WTC11 (cell line): Measurements from ENCODE around the gene INKA2. TPM values are rescaled to one million over a fixed set of nuclear protein-coding genes. Genes with fewer than 3 reads are reported as not detected.

Experiments
- ATAC-seq: fragments of 200-7000 bp; cut with Tn5 transposase; 2 replicates; pipeline ENCODE4 v1.10.0; 2021; ENCODE audit warnings: mild to moderate bottlenecking, moderate library complexity
- CTCF ChIA-PET: fragments of 300-600 bp; sonication (Branson Sonifier 250); formaldehyde crosslinking; loops from one replicate; lab custom pipeline; 2021; ENCODE audit warnings: antibody characterized with exemption; lab: Charles Lee
- POLR2A ChIA-PET: fragments of 350-600 bp; sonication (Branson Sonifier 250); formaldehyde crosslinking; loops from one replicate; lab custom pipeline; 2021; ENCODE audit warnings: antibody characterized with exemption; lab: Charles Lee
- DNase-seq: peaks from one replicate; pipeline ENCODE4 v3.0.0; 2021; ENCODE audit warnings: low spot score
- H3K27ac Mint-ChIP-seq: 2 replicates; pipeline ENCODE4 v1.8.0; 2021; ENCODE audit warnings: mixed read lengths
- H3K27me3 Mint-ChIP-seq: 2 replicates; pipeline ENCODE4 v1.8.0; 2021; ENCODE audit warnings: low read depth, mild to moderate bottlenecking, moderate library complexity, mixed read lengths
- H3K36me3 Mint-ChIP-seq: 2 replicates; pipeline ENCODE4 v1.8.0; 2021; ENCODE audit warnings: mixed read lengths
- H3K4me1 Mint-ChIP-seq: 2 replicates; pipeline ENCODE4 v1.8.0; 2022; ENCODE audit warnings: mixed read lengths
- H3K4me3 Mint-ChIP-seq: 2 replicates; pipeline ENCODE4 v1.8.0; 2021; ENCODE audit warnings: mild to moderate bottlenecking, moderate library complexity, mixed read lengths
- H3K9me3 Mint-ChIP-seq: 2 replicates; pipeline ENCODE4 v1.8.0; 2021; ENCODE audit warnings: mixed read lengths
- ATF1 ChIP-seq: sonication (generic); formaldehyde crosslinking; IDR thresholded peaks from 2 replicates; pipeline ENCODE4 v1.8.1; 2023; ENCODE audit warnings: mild to moderate bottlenecking, moderate library complexity, missing genetic modification reagents
- GABPB1 ChIP-seq: sonication (generic); formaldehyde crosslinking; IDR thresholded peaks from 2 replicates; pipeline ENCODE4 v1.8.1; 2023; ENCODE audit warnings: mild to moderate bottlenecking, missing genetic modification reagents
- JUN ChIP-seq: sonication (generic); formaldehyde crosslinking; IDR thresholded peaks from 2 replicates; pipeline ENCODE4 v1.8.0; 2023; ENCODE audit warnings: mild to moderate bottlenecking, missing genetic modification reagents
- MYBL2 ChIP-seq: sonication (generic); formaldehyde crosslinking; IDR thresholded peaks from 2 replicates; pipeline ENCODE4 v1.8.1; 2023; ENCODE audit warnings: mild to moderate bottlenecking, moderate library complexity, missing genetic modification reagents
- NFE2L1 ChIP-seq: sonication (generic); formaldehyde crosslinking; IDR thresholded peaks from 2 replicates; pipeline ENCODE4 v1.8.1; 2023; ENCODE audit warnings: missing genetic modification reagents
- NR2C2 ChIP-seq: sonication (generic); formaldehyde crosslinking; IDR thresholded peaks from 2 replicates; pipeline ENCODE4 v1.8.0; 2022; ENCODE audit warnings: mild to moderate bottlenecking, missing genetic modification reagents
- SP1 ChIP-seq: sonication (generic); formaldehyde crosslinking; conservative IDR thresholded peaks from 2 replicates; pipeline ENCODE4 v1.8.1; 2022; ENCODE audit warnings: missing genetic modification reagents
- TCF7 ChIP-seq: sonication (generic); formaldehyde crosslinking; IDR thresholded peaks from 2 replicates; pipeline ENCODE4 v1.8.0; 2022; ENCODE audit warnings: mild to moderate bottlenecking, low read depth, missing genetic modification reagents, moderate library complexity
- ZNF121 ChIP-seq: sonication (generic); formaldehyde crosslinking; IDR thresholded peaks from 2 replicates; pipeline ENCODE4 v1.8.0; 2023; ENCODE audit warnings: missing genetic modification reagents
- ZNF219 ChIP-seq: sonication (generic); formaldehyde crosslinking; IDR thresholded peaks from 2 replicates; pipeline ENCODE4 v1.8.0; 2023; ENCODE audit warnings: missing genetic modification reagents, mild to moderate bottlenecking, borderline replicate concordance
- ZNF423 ChIP-seq: fragments of 250-450 bp; sonication (Bioruptor Pico); IDR thresholded peaks from 2 replicates; pipeline ENCODE4 v2.1.2; 2022; ENCODE audit warnings: mild to moderate bottlenecking, moderate library complexity
- ZNF671 ChIP-seq: fragments of 250-450 bp; sonication (Bioruptor Pico); IDR thresholded peaks from 2 replicates; pipeline ENCODE4 v1.8.0; 2021; ENCODE audit warnings: mild to moderate bottlenecking
- total RNA-seq: library from RNA; stranded (reverse); gene quantifications from 3 replicates; pipeline ENCODE4 v1.2.3, GENCODE V29; 2021
- TF ChIP-seq, protein P1 (sequence below): sonication (generic); formaldehyde crosslinking; IDR thresholded peaks from 2 replicates; pipeline ENCODE4 v1.8.0; 2022; ENCODE audit warnings: mild to moderate bottlenecking, missing genetic modification reagents
- TF ChIP-seq, protein P2 (sequence below): fragments of 250-450 bp; sonication (Bioruptor Pico); IDR thresholded peaks from 2 replicates; pipeline ENCODE4 v1.9.0; 2021; ENCODE audit warnings: mild to moderate bottlenecking, borderline replicate concordance
- TF ChIP-seq, protein P3 (sequence below): sonication (generic); formaldehyde crosslinking; conservative IDR thresholded peaks from 2 replicates; pipeline ENCODE4 v1.8.1; 2022; ENCODE audit warnings: mild to moderate bottlenecking, missing genetic modification reagents
- TF ChIP-seq, protein P4 (sequence below): fragments of 200-600 bp; IDR thresholded peaks from 2 replicates; pipeline ENCODE4 v1.8.0; 2022; ENCODE audit warnings: antibody characterized with exemption
- TF ChIP-seq, protein P5 (sequence below): sonication (generic); formaldehyde crosslinking; IDR thresholded peaks from 2 replicates; pipeline ENCODE4 v1.8.1; 2022; ENCODE audit warnings: low read depth, mild to moderate bottlenecking, moderate library complexity, missing genetic modification reagents, borderline replicate concordance

The INKA2 gene
- total RNA-seq, 1 experiment from 2014 or later, result 20.1 TPM

DNA sequence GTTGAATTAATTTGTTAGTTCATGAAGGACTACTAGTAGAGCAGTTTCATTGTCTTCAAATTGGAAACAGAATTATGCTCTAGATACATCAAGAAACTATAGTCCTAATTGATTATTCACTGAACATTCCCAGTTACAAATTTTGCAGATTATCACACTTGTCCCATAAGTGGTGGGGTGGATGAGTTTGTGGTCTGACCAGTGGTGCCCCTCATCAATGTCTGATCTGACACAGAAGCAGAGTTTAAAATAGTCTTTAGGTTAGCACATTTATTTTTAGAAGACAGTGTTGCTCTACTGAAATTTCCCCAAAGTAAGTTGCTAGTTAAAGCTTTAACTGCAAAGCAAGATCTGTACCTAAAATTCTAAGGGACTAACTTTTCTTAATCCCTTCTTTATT, 42.9 kb downstream of the INKA2 start (continued):
- TF ChIP-seq, protein P1, sequence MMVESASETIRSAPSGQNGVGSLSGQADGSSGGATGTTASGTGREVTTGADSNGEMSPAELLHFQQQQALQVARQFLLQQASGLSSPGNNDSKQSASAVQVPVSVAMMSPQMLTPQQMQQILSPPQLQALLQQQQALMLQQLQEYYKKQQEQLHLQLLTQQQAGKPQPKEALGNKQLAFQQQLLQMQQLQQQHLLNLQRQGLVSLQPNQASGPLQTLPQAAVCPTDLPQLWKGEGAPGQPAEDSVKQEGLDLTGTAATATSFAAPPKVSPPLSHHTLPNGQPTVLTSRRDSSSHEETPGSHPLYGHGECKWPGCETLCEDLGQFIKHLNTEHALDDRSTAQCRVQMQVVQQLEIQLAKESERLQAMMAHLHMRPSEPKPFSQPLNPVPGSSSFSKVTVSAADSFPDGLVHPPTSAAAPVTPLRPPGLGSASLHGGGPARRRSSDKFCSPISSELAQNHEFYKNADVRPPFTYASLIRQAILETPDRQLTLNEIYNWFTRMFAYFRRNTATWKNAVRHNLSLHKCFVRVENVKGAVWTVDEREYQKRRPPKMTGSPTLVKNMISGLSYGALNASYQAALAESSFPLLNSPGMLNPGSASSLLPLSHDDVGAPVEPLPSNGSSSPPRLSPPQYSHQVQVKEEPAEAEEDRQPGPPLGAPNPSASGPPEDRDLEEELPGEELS (CRISPR knock-in tag), result no peak

DNA sequence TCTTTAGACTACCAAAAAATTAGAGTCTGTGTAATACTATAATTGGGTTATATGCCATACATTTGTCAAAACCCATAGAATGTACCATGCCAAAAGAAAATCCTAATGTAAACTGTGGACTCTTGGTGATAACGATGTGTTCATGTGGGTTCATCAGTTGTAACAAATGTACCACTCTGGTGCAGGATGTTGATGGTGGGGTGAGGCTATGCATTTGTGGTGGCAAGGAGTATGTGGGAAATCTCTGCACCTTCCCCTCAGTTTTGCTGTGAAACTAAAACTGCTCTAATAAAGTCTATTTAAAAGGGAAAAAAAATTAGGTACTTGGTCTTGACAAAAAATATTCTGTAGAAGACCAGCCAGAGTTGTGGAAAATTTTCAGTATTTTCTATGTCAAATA, 43.4 kb downstream of the INKA2 start:
- POLR2A ChIA-PET, result no interaction called here
- TF ChIP-seq NFE2L1 (CRISPR knock-in tag) (no peak), ATF1 (CRISPR knock-in tag) (no peak), ZNF219 (CRISPR knock-in tag) (no peak), TCF7 (no peak), SP1 (CRISPR knock-in tag) (no peak), GABPB1 (CRISPR knock-in tag) (no peak), ZNF423 (CRISPR knock-in tag) (no peak), JUN (CRISPR knock-in tag) (no peak), ZNF121 (no peak)
- TF ChIP-seq, protein P2, sequence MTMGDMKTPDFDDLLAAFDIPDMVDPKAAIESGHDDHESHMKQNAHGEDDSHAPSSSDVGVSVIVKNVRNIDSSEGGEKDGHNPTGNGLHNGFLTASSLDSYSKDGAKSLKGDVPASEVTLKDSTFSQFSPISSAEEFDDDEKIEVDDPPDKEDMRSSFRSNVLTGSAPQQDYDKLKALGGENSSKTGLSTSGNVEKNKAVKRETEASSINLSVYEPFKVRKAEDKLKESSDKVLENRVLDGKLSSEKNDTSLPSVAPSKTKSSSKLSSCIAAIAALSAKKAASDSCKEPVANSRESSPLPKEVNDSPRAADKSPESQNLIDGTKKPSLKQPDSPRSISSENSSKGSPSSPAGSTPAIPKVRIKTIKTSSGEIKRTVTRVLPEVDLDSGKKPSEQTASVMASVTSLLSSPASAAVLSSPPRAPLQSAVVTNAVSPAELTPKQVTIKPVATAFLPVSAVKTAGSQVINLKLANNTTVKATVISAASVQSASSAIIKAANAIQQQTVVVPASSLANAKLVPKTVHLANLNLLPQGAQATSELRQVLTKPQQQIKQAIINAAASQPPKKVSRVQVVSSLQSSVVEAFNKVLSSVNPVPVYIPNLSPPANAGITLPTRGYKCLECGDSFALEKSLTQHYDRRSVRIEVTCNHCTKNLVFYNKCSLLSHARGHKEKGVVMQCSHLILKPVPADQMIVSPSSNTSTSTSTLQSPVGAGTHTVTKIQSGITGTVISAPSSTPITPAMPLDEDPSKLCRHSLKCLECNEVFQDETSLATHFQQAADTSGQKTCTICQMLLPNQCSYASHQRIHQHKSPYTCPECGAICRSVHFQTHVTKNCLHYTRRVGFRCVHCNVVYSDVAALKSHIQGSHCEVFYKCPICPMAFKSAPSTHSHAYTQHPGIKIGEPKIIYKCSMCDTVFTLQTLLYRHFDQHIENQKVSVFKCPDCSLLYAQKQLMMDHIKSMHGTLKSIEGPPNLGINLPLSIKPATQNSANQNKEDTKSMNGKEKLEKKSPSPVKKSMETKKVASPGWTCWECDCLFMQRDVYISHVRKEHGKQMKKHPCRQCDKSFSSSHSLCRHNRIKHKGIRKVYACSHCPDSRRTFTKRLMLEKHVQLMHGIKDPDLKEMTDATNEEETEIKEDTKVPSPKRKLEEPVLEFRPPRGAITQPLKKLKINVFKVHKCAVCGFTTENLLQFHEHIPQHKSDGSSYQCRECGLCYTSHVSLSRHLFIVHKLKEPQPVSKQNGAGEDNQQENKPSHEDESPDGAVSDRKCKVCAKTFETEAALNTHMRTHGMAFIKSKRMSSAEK (CRISPR knock-in tag), result no peak
- TF ChIP-seq, protein P3, sequence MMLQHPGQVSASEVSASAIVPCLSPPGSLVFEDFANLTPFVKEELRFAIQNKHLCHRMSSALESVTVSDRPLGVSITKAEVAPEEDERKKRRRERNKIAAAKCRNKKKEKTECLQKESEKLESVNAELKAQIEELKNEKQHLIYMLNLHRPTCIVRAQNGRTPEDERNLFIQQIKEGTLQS (CRISPR knock-in tag), result no peak
- TF ChIP-seq, protein P4, sequence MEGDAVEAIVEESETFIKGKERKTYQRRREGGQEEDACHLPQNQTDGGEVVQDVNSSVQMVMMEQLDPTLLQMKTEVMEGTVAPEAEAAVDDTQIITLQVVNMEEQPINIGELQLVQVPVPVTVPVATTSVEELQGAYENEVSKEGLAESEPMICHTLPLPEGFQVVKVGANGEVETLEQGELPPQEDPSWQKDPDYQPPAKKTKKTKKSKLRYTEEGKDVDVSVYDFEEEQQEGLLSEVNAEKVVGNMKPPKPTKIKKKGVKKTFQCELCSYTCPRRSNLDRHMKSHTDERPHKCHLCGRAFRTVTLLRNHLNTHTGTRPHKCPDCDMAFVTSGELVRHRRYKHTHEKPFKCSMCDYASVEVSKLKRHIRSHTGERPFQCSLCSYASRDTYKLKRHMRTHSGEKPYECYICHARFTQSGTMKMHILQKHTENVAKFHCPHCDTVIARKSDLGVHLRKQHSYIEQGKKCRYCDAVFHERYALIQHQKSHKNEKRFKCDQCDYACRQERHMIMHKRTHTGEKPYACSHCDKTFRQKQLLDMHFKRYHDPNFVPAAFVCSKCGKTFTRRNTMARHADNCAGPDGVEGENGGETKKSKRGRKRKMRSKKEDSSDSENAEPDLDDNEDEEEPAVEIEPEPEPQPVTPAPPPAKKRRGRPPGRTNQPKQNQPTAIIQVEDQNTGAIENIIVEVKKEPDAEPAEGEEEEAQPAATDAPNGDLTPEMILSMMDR, result no peak
- H3K4me1 Mint-ChIP-seq, result no peaks in the 10 kb centered on the region
- H3K9me3 Mint-ChIP-seq, result no peaks in the 10 kb centered on the region
- DNase-seq, result no peak
- no peak overlapping the region for H3K27ac Mint-ChIP-seq
- ATAC-seq, result no peak
- CTCF ChIA-PET, result no interaction called here
- no peak overlapping the region for H3K4me3 Mint-ChIP-seq
- H3K36me3 Mint-ChIP-seq, result peaks cover 11% of the 10 kb centered on the region
- no peaks in the 10 kb centered on the region for H3K27me3 Mint-ChIP-seq

DNA sequence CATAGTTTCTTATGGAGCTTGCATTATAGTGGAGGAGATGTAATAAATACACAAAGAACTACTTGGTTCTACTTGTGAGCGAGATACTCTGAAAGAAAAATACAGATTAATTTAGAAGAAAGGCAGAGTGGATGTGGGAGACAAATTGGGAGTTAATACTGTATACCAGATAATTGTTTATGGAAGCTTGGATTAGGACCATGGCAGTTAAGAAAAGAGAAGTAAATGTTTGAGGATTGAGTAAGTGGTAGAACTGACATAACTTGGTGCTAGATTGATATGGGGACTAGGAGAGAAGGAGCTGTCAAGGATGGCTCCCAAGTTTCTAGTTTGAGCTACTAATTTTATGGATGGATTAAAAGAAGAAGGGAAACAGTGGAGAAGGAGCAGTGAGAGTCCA, 47.3 kb downstream of the INKA2 start:
- H3K36me3 Mint-ChIP-seq, result no peaks in the 10 kb centered on the region
- POLR2A ChIA-PET, result no interaction called here
- TF ChIP-seq, protein P5, sequence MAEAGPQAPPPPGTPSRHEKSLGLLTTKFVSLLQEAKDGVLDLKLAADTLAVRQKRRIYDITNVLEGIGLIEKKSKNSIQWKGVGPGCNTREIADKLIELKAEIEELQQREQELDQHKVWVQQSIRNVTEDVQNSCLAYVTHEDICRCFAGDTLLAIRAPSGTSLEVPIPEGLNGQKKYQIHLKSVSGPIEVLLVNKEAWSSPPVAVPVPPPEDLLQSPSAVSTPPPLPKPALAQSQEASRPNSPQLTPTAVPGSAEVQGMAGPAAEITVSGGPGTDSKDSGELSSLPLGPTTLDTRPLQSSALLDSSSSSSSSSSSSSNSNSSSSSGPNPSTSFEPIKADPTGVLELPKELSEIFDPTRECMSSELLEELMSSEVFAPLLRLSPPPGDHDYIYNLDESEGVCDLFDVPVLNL (CRISPR knock-in tag), result no peak
- TF ChIP-seq MYBL2 (CRISPR knock-in tag) (no peak), NR2C2 (CRISPR knock-in tag) (no peak), ZNF671 (CRISPR knock-in tag) (no peak)
- TF ChIP-seq, protein P2 (CRISPR knock-in tag), result no peak

More for the DNA sequence above, 47.3 kb downstream of the INKA2 start:
- Mint-ChIP-seq H3K27ac (no peak overlapping the region), H3K4me1 (no peaks in the 10 kb centered on the region), H3K9me3 (no peaks in the 10 kb centered on the region), H3K27me3 (no peaks in the 10 kb centered on the region), H3K4me3 (no peak overlapping the region)
- DNase-seq, result no peak
- CTCF ChIA-PET, result interaction anchor here (0.6 to 2.4 kb wide), 3 partner anchors 22 to 185 kb away, joined by 3 to 7 read pairs (median 3); no protein-coding TSS in a partner anchor
- no peak for ATAC-seq
